HepG2 (cell line): ENCODE data around the gene PPFIA3. TPM values are rescaled to one million over a fixed set of nuclear protein-coding genes. Genes with fewer than 3 reads are reported as not detected.

ENCODE experiments used
- CENPT ChIP-seq: sonication (generic); formaldehyde crosslinking; IDR thresholded peaks from 2 replicates; pipeline ENCODE4 v1.8.0; 2022; ENCODE audit warnings: low read depth, mild to moderate bottlenecking, moderate library complexity, missing genetic modification reagents
- EHMT2 ChIP-seq: fragments of 200-600 bp; sonication (generic); IDR thresholded peaks from 2 replicates; pipeline ENCODE4 v1.7.0; 2017; ENCODE audit warnings: antibody characterized with exemption, low read depth, low read length, borderline replicate concordance
- ELF3 ChIP-seq: IDR thresholded peaks from 2 replicates; pipeline ENCODE4 v1.6.1; 2016; ENCODE audit warnings: missing genetic modification reagents, missing compliant biosample characterization
- NCOA5 ChIP-seq: sonication (generic); formaldehyde crosslinking; IDR thresholded peaks from 2 replicates; pipeline ENCODE4 v1.4.0; 2020; ENCODE audit warnings: missing genetic modification reagents
- NFE2L2 ChIP-seq: fragments of 150-350 bp; IDR thresholded peaks from 2 replicates; pipeline ENCODE4 v1.6.1; 2014; ENCODE audit warnings: low read length
- PBX2 ChIP-seq: IDR thresholded peaks from 2 replicates; pipeline ENCODE4 v1.6.1; 2016; ENCODE audit warnings: control low read depth
- PHF20 ChIP-seq: sonication (generic); formaldehyde crosslinking; IDR thresholded peaks from 2 replicates; pipeline ENCODE4 v1.5.0; 2020; ENCODE audit warnings: mild to moderate bottlenecking, missing genetic modification reagents
- SNAPC5 ChIP-seq: sonication (generic); formaldehyde crosslinking; IDR thresholded peaks from 2 replicates; pipeline ENCODE4 v1.8.1; 2023; ENCODE audit warnings: mild to moderate bottlenecking, missing genetic modification reagents, borderline replicate concordance
- TAF1 ChIP-seq: sonication (generic); formaldehyde crosslinking; IDR thresholded peaks from 2 replicates; pipeline ENCODE4 v1.4.0; 2020; ENCODE audit warnings: missing genetic modification reagents
- WIZ ChIP-seq: sonication (generic); formaldehyde crosslinking; IDR thresholded peaks from 2 replicates; pipeline ENCODE4 v1.5.1; 2020; ENCODE audit warnings: mild to moderate bottlenecking, missing genetic modification reagents
- ZBTB39 ChIP-seq: sonication (generic); formaldehyde crosslinking; IDR thresholded peaks from 2 replicates; pipeline ENCODE4 v1.5.0; 2020; ENCODE audit warnings: missing genetic modification reagents
- ZFP36L1 ChIP-seq: sonication (generic); formaldehyde crosslinking; IDR thresholded peaks from 2 replicates; pipeline ENCODE4 v1.8.0; 2022; ENCODE audit warnings: mild to moderate bottlenecking, missing genetic modification reagents, moderate library complexity
- ZNF10 ChIP-seq: sonication (generic); formaldehyde crosslinking; IDR thresholded peaks from 2 replicates; pipeline ENCODE4 v1.4.0; 2020; ENCODE audit warnings: mild to moderate bottlenecking, low read depth, missing genetic modification reagents, borderline replicate concordance
- ZNF12 ChIP-seq: sonication (generic); formaldehyde crosslinking; IDR thresholded peaks from 2 replicates; pipeline ENCODE4 v1.5.0; 2020; ENCODE audit warnings: missing genetic modification reagents
- ZNF597 ChIP-seq: sonication (generic); formaldehyde crosslinking; IDR thresholded peaks from 2 replicates; pipeline ENCODE4 v1.5.0; 2020; ENCODE audit warnings: missing genetic modification reagents
- ZNF598 ChIP-seq: sonication (generic); formaldehyde crosslinking; IDR thresholded peaks from 2 replicates; pipeline ENCODE4 v1.5.1; 2020; ENCODE audit warnings: mild to moderate bottlenecking, missing genetic modification reagents, borderline replicate concordance
- ZNF646 ChIP-seq: sonication (generic); formaldehyde crosslinking; IDR thresholded peaks from 2 replicates; pipeline ENCODE4 v1.9.0; 2021; ENCODE audit warnings: mild to moderate bottlenecking, missing genetic modification reagents
- ZSCAN25 ChIP-seq: sonication (generic); formaldehyde crosslinking; IDR thresholded peaks from 2 replicates; pipeline ENCODE4 v1.8.0; 2022; ENCODE audit warnings: mild to moderate bottlenecking, missing genetic modification reagents
- ZSCAN9 ChIP-seq: IDR thresholded peaks from 2 replicates; pipeline ENCODE4 v1.6.1; 2016; ENCODE audit warnings: borderline replicate concordance
- polyA plus RNA-seq, 8 experiments: library from polyadenylated mRNA; depleted of rRNA in 3 of 8; stranded (reverse) in 7 of 8; unstranded in 1 of 8; fragments of >200 nt; fragmentation: Illumina TruSeq in 4 of 8; extraction: Trizol in 4 of 8; gene quantifications; 2 replicates each; pipeline versions ENCODE4 v1.2.1 to v1.2.3, GENCODE V29; 2011 to 2016; ENCODE audit warnings: low read depth in 4 of 8, missing spikeins in 1 of 8, mixed read lengths in 1 of 8; ENCODE audit not compliant: insufficient read depth in 1 of 8
- total RNA-seq, 5 experiments: library from RNA; depleted of rRNA; stranded (reverse); fragments of >200 nt; fragmentation: Illumina TruSeq; extraction: Trizol; gene quantifications; 2 replicates each; pipeline ENCODE4 v1.2.3, GENCODE V29; 2016; ENCODE audit warnings: low read depth in 1 of 5

PPFIA3 gene
- total and polyA plus RNA-seq, 2 of the 13 experiments (the other 11 are each of a cell fraction or from before 2014, with no cell fraction given), result 6.7 to 8.6 TPM

- TF ChIP-seq ZSCAN9 (CRISPR knock-in tag) (no peak), PBX2 (no peak), NCOA5 (no peak), ZFP36L1 (CRISPR knock-in tag) (no peak), PHF20 (CRISPR knock-in tag) (peak; percentile 62), ELF3 (CRISPR knock-in tag) (0 out of 2 replicates have a peak, but pooled peaks have one; percentile 26), ZNF597 (no peak), ZBTB39 (CRISPR knock-in tag) (no peak), ZSCAN25 (peak; percentile 38; the same call in 1 of the 2 replicates), EHMT2 (no peak), SNAPC5 (no peak), ZNF12 (no peak), WIZ (no peak), ZNF10 (CRISPR knock-in tag) (no peak), ZNF598 (CRISPR knock-in tag) (no peak), CENPT (CRISPR knock-in tag) (no peak), TAF1 (CRISPR knock-in tag) (no peak; the same call in 1 of the 2 replicates), NFE2L2 (no peak), ZNF646 (CRISPR knock-in tag) (peak; percentile 50; the same call in 1 of the 2 replicates)
Observed at GRCh38 chr19:49155005-49155819, 35.9 kb downstream of the PPFIA3 start, which contains the start of gene HRC (continued).
